HG03159 (cell line): ENCODE results near the gene MPPED1.

Source experiments
- ATAC-seq: cut with Tn5 transposase; IDR thresholded peaks from one replicate; pipeline ENCODE4 v1.9.1; 2021; ENCODE audit warnings: mild to moderate bottlenecking, moderate library complexity; ENCODE audit not compliant: unreplicated experiment

The MPPED1 gene

DNA sequence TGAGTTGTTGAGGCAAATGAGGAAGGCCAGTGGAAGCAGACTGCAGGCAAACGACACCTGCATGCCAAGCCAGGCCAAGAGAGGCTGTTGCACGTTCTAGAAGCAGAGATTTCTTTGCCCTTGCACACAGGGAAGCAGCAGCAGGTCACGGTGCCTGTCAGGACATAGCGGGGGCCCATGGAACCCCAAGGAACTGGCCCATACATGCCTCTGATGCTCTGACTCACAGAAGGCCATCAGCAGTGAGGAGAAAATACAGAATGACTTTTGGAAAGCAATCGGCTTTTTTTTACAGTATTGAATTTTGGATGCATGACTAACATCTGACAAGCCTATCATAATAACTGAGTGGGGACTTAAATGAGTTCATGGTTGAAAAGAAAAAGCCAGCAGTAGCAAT lies 123.9 kb downstream of the MPPED1 start:
- no peak for ATAC-seq

DNA sequence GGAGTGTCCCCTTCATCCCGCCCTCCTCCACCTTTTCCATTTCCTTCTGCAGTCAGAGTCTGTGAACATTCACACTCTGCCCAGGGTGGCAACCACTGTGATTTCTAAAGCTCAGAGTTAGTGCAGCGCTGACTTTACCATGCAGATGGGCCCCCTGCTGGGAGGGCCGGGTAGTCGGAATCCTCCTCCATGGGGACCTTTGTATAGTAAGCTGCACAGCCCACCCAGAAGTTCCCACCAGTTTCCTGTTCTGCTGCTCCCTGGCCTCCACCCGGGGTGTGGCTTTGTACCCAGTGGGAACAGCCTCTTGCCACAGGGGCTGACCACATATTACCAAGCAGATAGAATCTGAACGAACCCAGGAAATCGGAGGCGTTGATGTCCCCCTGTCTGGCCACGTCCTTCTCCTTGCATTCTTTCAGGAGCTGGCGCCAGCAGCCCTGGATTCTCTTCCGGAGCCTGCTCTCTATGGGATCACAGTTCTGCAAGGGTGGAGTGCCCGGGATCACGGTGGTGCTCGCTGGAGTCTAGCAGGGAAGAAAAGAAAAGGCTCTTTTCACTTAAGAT lies 125.3 kb downstream of the MPPED1 start:
- ATAC-seq = no peak

DNA sequence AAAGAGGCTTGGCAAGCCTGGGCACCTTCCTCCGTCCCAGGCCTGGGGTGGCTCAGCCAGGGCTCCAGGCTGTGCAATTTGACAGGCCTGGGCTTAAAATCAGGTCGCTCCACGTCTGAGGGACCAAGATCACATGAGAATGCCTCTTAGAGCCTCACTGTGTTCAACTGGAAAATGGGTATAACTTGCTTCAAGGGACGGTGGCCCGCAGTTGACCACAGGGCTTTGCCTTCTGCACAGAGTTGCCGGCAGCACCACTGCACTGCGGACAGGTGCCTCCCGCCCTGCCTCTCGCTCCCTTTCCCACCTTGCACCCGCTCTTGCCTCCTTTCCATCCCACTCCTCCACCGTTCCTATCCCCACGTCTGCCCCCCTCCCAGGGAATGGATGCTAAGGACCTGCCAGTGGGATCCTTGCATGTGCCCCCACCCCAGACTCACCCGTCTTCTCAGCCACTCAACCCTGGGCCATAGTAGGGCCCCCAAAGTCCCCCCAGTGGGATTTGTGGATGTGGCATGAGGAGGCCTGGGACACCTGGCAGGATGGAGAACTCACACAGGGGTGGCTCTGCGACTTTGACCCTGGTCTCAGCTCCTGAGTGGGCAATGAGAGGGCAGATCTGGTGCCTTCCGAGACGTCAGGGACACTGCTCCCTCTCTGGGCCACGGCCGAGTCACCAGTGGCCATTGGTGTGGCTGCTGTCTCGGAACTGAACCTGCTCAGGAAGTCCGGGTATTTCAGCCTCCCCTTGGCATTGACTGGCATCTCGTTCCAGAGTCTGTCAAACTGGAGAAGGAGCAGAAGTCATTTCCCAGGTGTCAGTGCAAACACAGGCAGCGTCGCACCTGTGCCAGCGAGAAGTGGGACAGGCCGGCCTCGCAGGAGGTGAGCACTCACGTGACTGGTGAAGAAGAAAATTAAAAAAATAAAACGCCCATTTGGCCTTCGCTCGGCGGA lies 128.0 kb downstream of the MPPED1 start:
- no peak for ATAC-seq

DNA sequence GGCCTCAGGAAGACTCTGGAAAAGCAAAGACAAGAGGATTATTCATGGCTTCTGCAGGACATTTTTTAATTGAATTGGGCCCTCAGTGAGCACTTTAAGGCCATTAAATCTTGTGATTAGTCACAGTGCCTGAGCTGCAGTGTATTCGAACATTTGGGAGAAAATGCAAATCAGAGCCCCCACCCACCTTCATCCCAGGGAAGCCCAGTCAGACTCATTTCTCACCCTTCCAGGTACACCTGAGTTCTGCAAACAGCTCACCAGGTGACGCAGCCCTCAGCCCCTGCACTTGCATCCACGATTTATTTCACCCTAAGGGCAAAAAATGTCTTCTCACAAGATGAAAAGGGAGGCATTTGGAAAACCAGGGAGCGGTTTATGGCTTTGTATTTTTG lies 128.7 kb downstream of the MPPED1 start:
- no peak for ATAC-seq

DNA sequence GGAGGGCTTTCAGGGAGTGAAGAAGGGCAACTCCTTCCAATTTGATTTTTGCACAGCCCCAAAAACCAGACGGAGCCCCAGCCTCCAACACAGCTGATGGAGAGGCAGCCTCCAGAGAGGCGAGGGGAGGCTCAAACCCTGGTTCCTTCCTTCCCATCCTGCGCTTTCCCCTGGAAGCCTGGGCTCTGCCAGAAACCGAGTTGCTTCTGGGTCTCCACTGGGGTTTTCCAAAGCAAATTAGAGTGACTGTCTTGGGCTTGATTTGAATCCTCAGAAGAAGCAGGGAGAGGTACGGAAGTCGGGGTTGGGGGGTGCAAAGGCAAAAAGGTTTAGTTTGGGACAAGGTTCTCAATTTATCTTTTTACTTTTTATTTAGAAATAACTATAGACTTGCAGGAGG lies 129.2 kb downstream of the MPPED1 start:
- no peak for ATAC-seq

DNA sequence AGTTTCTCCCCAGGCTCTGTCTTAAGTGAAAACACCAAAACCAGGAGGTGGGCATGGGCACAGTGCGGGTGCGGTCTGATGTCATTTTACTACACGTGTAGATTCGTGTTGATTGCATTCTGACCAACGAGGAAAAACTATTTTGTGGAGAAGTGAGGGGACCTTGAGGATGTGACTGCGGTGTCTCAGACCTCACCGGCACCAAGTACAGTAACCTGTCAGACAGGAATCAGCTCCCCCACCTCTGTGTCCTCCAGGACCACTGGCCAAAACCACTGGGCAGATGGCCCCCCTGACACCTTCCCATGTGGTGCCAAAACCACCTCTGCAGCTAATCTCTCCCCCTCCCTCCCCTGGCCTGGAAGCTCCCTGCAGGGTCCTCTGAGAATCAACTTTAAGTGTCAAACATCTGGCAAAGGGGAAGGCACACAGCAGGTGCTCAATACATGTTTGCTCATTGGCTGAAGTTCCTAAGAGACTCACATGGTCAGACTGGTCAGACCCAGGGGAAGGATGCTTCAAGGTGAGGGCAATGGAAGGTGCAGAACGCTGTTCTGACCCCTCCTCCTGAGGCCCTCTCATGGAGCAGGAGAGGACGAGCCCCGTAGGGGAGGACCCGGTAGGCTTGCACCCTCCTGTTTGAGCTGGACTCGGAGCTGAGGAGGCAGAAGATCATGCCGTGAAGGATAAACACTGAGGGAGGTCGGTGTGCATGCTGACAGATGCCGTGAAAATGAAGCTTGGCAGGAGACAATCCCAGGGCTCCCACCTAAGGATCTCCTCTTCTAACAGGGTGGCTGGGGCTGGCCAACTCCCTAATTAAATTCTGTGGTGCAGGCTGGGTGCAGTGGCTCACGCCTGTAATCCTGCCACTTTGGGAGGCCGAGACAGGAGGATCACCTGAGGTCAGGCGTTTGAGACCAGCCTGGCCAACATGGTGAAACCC lies 129.9 kb downstream of the MPPED1 start:
- ATAC-seq = no peak

DNA sequence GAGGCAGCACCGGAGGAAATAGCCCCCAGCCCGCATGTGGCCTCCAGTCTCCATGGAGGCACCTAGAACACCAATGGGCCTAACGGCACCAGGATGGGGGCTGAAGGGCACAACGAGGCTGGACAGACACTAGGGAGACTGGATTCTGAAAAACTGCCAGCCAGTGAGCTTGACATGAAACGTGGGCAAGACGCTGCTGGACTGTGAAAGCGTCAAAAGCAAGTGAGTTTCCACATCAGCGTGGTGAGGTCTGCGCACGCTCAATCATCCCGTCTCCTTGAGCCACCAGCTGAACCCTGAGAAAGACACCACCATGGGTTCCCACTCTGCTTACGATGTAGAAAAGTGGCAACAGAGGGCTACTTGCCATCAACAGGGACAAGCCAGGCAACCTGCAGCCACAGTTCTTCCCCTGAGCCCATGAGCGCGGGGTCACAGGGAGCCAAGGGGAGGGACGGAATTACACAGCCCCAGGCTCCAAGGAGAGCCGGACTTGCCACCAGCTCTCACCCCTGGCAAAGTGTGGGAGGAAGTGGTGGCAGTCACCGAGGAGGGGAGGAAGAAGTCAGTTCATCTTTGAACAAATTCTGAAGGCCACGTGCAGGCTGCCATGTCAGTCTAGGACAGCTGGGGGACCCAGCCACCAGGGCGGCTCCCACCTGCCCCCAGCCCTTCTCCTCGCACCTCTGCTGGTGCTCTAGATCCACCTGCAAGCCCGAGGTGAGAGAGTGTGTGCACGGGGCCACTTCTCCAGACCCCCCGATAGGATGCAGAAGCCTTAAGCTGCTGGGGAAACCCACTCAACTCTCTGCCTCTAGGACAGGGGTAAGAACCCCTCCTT lies 131.1 kb downstream of the MPPED1 start:
- ATAC-seq = no peak

DNA sequence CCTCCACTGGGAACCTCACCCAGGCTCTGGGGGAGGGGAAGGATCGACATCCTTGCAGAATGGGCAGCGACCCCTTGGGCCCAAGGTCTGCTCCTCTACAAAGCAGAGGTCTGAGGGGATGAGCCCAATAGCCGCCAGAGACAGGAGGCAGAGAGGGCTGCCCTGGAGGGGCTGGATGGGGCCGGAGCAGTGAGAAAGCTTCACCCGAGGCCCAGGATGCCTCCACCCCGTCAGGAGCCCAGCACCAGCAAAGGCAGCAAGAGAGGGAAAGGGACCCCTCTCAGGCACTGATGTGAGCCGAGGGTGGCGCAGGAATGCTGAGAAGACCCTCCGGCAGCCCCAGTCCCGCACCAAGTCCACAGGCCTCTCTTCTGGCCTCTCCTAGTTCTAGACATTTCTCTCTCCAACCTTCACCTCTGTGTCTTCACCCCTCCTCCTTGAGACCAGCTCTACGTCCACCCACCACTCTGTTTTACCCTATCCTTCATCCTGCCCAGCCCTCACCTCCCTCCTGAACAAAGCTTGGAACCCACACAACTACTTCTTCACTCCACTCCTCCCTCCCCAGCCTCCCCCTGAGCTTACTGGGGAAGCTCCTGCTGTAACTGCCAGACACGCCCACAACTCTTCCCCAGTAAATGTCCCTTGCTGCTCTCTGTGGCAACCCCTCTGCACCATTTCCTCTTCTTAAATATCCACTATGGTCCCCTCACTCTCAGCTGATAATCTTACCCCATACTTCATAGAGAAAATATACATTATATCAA lies 131.9 kb downstream of the MPPED1 start:
- no peak for ATAC-seq

DNA sequence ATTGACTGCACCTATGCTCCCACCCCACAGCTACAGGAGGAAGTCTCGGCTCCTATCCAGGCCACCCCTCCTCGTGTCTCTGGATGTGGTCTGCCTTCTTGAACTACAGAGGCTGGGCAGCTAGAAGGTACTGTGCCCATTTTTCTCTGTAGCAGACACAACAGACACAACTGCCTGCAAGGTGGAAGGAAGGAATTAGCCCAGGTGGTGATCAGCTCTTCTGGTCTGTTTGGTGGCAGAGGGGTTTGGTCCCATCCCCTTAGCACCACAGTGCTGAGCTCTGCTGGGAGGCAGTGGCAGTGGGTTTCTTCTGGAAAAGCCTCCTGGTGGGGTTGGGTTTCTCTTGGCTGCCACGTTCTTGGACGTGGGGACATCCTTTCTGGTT lies 132.5 kb downstream of the MPPED1 start:
- no peak for ATAC-seq

DNA sequence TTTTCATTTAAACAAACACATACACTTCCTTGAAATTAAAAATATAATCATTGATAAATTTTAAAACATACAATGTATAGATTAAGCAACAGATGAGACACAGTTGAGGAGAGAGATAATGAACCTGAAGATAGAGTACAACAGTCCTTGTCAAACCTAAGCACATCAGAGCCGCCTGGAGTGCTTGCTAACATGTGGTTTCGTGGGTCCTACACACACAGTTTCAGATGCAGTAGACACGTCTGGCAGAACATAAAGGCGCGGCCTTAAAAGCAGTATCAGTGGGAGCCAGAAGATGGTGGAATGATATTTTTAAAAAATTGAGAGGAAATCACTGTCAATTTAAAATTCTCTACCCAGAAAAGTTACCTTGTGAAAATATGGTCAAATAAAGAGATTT lies 134.4 kb downstream of the MPPED1 start:
- ATAC-seq = no peak

DNA sequence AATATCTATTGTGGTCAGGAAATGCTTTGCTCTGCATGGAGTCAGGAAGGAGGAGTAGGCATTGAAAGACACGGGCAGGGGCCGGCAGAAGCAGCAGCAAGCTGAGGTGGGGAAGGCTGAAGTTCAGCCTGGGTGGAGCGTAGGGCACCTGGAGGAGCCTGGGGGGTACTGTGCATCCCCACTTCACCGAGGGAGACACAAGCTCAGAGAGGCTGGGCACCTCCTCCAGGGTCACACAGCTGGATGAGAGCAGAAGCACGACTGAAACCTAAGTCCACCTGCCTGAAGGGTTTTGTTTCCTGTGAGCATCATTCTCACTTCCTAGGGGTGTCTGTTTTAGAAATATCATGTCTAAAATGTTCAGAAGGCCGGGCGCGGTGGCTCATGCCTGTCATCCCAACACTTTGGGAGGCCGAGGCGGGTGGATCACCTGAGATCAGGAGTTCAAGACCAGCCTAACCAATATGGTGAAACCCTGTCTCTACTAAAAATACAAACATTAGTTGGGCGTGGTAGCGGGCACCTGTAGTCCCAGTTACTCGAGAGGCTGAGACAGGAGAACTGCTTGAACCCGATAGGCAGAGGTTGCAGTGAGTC lies 138.3 kb downstream of the MPPED1 start:
- ATAC-seq = no peak

DNA sequence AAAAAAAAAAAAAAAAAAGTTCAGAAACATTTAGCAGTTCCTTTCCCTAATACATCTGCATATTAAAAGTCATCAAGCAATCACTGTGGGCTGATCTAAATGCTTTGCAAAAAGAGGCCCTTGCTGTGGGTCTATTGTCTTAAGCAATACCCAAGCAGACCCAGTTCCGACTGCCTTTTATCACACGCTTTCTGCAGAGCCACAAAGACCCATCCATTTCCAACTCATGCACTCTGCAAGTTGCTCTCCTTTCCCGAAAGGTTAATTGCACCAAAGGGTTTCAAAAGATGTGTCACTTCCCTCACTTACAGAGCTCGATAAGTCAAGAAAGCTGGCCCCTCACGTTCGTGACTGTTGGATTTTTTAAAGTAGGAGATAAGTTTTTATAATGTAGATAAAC lies 138.9 kb downstream of the MPPED1 start:
- no peak for ATAC-seq

DNA sequence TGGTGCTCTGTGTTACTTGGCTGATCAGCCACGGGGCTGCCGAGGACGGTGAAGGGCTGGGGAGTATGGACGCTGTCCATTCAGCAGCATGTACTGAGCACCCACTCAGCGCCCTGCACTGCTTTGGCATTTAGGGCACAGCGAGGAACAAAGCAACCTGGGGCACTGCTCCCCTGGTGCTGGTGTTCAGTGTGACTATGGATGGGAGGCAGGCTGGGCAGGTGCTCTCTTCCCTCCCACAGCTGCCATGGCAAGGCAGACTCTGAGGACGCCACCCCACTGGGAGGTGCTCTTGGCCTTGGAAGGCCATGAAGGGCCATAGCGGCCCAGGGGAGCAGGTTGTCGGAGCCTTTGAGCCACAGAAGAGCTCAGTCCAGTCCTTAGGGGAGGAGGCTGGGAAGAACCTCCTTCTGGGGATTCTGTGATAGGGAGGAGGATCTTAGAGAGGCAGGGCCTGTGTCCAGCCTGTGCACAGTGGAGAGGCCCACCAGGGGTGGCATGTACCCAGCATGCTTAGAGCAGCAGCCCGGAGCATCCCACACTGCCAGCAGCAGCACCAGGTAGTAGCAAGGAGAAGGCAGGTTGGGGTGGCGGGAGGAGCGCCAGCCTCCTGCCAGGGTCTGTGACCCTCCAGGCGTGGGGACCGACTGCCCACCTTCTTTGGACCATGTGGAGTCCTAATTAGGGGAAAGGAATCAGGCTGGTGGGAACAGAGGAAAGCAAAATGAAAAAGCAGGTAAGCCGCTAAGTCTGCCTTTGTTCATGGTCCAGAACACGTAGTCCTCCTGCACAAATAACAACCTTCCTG lies 141.8 kb downstream of the MPPED1 start:
- ATAC-seq = no peak

DNA sequence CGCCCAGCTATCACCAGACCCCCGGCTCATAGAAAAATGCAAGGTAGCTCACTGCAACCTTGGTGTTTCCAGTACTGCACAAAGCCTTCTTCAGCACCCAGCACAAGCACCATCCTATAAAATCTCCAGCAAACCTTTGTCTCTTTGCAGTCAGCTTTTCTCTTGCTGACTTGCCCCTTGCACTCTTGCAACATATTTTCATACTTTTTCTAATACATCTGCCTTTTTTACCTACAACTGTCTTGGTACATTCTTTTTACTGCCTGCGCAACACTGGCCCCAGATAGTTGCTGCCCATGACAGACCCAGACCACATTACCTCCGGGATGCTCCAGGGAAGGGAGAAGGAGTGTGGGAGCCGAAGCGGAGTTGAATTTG lies 142.4 kb downstream of the MPPED1 start:
- no peak for ATAC-seq

DNA sequence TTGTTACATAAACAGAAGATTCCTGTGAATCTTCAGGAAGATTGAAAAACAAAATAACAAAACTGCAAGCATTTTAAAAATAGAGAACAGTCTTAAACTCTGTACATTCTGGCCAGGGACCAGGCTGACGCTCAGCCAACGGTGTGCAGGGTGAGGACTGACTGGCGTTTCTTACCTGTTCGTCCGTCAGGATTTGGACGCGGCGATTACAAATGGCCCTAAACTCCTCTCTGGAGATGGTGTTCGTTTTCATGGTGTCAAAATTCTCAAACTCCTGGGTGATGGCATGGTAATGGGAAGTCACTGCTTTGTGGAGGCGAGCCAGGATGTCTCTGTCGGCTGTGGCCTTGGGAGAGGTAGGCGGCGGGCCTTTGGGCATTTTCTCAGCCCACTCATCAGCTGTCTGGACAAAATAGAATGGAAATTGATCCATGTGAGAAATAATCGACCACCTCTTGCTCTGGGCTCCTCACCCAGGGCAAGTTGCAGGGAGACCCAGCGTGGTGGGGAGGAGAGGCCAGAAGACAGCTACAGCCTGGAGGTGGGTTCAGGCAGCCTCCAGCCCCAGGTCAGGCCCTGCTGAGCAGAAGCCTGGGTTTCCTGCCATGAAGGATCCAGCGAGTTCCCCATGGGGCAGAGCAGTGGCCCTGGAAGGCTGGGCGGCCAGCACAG lies 143.0 kb downstream of the MPPED1 start:
- ATAC-seq = no peak

DNA sequence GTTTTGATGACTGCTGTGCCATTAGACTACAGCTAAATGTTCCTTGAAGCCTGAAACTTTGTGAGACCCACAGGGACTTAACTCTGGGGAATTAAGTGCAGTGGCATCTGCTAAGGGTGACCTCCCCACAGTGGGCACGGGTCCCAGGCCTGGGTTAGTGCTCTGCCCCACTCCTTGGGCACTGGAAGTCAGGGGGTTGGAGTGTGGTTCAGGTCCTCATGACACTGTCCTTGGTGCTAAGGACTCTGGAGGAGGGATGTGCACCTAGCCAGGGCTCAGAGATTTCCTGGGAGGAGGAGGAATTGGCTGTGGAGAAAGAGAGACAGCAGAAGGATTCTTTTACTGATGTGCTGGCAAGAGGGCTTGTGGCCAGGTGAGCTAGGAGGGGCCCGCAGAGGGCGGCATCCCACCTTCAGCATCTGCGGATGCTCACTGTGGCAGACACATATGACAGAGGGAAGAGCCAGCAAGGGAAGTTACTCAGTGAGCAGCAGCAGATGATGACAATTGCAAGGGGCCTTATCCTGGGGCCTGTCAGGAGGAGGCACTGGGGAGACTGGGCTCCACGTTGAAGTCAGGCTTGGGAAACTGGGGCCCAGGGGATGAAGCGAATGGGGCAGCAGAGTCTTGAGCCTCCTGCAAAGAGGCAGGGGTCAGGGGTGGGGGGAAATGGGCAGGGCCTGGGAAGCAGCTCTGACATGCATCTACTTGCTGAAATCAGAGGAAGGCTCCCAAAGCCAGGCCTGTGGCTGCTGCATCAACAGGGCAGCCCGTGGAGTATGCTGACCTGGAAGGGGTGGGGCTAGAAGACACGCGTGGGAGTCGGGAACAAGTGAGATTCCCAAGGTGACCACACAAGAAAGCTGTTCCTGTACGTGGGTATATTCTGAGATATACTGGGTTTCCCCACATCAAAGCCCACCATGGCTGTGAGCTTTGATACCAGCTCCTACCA lies 144.0 kb downstream of the MPPED1 start:
- no peak for ATAC-seq
